NCI-H2029 (cell line): ENCODE measurements around the gene HK3.

Source experiments
- DNase-seq: peaks from one replicate; lab custom pipeline; 2025; lab: John Stamatoyannopoulos, UW

HK3 gene

DNA sequence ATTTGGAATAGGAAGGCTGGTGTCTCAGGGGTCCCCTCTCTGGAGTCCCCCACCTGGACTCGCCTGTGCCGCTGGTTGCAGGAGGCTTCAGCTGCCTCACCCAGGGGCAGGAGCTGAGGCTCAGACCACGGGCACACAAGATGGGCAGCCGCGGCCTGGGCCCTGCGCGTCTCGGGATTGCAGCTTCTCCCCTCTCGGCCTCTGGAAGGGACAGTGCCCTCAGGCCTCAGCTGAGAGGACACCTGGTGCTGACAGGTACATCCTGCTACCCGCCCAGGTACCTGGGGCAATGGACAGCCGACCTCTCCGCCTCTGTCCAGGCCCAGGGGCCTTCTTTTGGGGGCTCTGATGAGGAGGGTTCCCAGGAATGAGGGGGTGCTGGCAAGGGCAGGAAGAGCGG, 50.5 kb downstream of the HK3 start:
- no peak for DNase-seq

- DNase-seq = no peak
Measured at GRCh38 chr5:176847726-176848290, 51.3 kb downstream of the HK3 start.

- no peak for DNase-seq
Measured at GRCh38 chr5:176847148-176847547, 52.0 kb downstream of the HK3 start.

DNA sequence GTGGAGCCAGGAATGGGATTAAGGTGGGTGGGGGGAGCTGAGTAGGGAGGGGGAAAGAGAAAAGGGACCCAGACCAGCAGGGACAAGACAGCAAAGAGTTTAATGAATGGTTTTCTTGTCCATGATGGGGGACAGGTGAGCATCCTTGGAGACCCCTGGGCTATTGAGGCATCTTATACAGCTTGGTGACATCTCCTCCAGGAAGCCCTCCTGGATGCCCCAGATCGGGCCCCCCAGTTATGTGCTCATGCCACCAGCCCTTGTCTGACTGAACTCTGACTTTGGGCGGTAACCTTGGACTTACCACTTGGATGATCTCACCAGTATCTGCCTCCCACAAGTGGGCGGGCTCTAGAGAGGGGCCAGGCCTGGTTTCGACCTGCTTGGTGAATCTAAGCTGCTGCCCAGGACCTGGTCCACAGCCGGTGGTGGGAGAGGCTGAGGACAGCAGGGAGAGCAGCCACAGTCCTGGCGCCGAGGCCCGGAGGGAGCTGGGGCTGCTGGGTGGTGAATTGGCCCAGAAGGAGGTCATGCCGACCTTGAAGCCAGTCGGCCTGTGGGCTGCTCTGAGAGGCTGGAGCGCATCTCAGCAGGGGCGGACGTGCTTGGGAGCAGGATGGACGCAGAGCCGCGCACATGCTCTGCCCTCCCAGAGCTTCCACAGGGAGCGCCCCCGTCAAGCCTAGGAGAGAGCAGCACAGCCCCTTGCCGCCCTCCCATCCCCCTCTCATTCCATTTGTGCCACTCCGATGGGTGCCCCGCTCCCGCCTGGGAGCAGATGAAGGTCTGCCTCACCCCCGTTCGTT, 52.6 kb downstream of the HK3 start:
- DNase-seq = no peak

- DNase-seq = no peak
Measured at GRCh38 chr5:176845392-176845713, 53.8 kb downstream of the HK3 start.

- DNase-seq = peak; percentile 80
Measured at GRCh38 chr5:176844706-176845391, 54.3 kb downstream of the HK3 start.

- no peak for DNase-seq
Measured at GRCh38 chr5:176844281-176844680, 54.9 kb downstream of the HK3 start.

DNA sequence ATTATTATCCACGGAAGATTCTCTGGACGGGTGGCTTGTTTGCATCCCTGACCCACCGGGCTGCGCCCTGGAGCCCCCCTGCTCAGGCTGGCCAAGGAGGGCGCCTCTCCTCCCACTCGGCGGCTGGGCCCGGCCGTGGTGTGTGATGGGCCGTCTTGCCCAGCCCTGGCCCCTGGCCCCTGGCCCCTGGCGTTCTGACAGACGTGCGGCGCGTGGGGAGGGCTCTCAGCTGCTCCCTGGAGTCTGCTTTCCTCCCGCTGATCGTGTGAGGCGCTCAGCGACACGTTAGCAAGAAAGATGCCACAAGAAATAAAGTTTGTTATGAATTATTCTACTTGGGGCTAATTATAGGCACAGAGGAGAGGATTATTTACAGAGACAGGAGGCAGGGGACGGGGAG, 55.5 kb downstream of the HK3 start:
- no peak for DNase-seq

GRCh38 chr5:176837707-176838115, 61.4 kb downstream of the HK3 start:
- no peak for DNase-seq

- DNase-seq = peak; percentile 64
Measured at GRCh38 chr5:176836811-176837706, 62.1 kb downstream of the HK3 start.

DNA sequence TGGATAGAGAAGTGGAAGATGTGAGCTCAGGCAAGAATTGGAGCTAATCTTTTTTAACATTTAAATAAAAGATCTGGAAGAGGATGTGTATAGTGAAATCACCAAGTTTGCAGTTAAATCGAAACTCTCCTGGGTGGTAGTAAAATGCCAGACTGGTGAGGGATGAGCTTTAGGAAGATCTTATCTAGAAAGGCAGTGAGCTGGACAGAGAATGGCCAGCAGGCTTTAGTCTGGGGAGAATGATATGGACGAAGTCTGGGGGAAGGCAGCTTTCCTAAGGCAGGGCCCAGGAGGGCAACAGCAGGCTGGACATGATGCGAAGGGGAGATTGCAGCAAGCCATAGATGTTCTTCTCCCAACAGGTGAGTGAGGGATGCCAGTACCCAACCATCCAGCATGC, 63.2 kb downstream of the HK3 start:
- DNase-seq = no peak

DNA sequence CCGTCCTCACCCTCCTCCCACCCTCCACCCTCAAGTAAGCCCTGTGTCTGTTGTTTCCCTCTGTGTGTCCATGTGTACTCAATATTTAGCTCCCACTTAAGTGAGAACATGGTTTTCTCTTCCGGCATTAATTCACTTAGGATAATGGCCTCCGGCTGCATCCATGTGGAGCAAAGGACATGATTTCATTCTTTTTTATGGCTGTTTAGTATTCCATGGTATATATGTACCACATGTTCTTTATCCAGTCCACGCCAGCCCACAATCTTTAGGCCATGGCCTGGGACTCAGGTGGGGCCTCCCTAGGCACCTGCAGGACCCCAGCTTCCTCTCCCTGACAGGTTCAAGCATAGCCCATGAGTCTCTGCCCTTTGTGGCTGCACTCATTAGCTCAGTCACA, 65.9 kb downstream of the HK3 start:
- DNase-seq = no peak

- DNase-seq = no peak
Measured at GRCh38 chr5:176832162-176832561, 67.0 kb downstream of the HK3 start.

DNA sequence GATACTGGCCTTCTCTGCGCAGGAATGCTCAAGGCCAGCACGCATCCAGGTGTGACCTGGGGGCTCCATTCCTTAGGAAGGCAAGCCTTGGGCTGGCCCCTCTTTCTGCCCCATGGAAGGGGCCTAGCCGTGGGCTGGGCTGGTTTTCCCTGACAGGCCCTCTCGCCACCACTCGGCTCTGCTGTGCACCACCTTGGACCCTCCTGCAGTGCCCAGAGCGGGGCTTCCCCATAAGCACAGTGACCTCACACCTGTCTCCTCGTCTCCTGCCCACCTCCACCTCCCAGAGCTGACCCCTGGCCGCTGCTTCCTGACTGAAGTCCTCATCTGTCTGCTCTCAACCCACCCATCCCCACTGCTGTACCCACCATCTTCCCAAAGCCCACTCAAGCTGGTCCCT, 67.7 kb downstream of the HK3 start:
- no peak for DNase-seq

GRCh38 chr5:176830995-176831423, 68.1 kb downstream of the HK3 start:
- no peak for DNase-seq
